ENCODE results near the gene DRC1.

- TF ChIP-seq CTCF (IDR thresholded peaks at IDR 0.05), result no peak
- TF ChIP-seq POLR2A (IDR thresholded peaks at IDR 0.05), result no peak
These were observed 87.6 kb downstream of the DRC1 start for GRCh38 chr2:26489213-26489850.

Measured in uterus (tissue), 2 donors.